ENCODE data around the gene DRC1.

Gene DRC1

DNA sequence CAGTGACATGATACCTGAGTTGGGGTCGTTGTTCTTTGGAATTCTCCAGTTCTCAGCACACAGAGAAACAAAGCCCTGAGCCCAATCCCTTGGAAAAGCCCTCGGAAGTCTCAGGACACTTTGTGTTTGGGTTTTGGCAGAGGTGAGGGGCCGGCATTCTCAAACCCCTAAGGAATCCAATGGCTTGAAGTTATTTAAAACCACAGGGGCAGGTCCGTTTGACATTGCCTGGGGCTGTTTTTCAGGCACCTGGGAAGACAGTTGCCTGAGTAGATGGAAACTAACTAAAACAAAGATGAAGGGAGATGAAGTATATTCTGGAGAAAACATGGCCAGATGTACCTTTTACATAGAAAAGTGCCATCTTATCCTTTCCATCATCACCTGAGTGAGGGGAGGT, 98.7 kb downstream of the DRC1 start:
- no peak for DNase-seq

DNA sequence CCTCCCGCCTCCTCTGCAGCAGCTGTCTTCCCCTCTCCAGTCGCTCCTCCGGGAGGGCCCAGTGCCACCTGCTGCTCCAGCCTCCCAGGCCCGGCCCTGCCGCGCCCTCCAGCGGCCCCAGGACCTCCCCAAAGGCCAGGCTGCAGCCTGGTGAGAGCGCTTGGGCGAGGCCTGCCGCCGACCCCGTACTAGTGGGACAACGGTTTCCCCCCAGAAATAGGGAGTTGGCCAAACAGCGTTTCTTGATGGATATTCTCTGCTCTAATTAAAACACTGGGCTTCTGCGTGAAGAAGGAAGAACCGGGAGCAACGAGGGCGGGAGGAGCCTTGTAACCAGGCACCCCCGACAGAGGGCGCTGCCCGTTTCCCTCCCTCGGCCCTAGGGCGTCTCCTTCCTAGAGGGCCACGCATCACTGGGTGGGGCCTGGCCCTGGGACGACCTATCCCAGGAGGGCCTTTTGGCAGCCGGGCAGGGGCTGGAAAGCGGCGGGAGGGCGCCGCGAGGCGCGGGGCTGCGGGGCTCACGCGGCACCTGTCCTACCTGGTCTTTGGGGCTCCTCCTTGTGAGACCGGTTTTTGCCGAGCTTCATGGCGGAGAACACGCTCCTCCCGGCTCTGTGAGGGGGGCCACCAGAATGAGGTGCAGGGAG, 101.6 kb downstream of the DRC1 start:
- DNase-seq: peak in 1 of 2 experiments; percentile 17

DNA sequence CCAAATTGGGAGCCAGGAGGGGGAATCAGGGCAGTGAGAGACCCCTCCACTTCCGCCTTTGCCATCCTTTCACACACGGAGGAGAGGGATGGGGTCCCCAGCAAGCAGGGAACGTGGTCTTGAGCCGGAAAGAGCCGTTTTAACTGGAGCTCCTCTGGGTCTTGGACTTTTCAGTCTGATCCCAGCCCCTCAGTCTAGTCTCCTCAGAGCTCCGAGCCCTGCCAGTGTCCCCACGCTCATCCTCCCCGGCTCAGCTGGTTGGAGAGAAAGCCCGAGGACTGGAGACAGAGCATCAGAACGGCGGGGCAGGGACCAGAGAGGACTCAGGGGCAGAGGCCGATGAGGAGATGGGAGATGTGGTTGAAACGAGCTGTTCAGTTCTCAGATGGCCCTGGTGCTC, 102.3 kb downstream of the DRC1 start:
- no peak for DNase-seq

DNA sequence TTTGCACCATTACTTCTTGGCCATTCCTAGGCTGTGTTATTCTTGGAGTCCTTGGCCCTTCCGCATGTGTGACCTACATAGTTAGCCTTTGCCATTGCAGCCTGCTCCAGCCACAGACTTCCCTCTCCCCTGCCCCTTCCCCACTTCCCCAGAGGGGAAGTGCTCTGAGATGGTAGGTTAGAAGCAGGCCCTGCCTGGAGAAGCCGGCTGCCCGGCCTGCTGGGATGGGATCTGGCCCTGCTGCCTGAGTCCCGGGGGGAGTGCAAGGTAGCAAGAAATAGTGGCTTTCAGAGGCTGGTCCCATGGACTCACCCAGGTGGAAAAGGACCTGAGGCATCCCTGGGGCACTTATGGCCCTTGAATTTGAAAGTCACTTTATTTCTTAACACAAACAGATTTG, 104.6 kb downstream of the DRC1 start:
- no peak for DNase-seq

All from AML-193 (cell line).